RPMI8226 (cell line): ENCODE results near the gene NR1D2.
"Not testable (repeated sequence)": the region's sequence is repeated elsewhere in the genome, so short reads cannot be mapped to it uniquely, and the experiment has no call there.

Experiments
- DNase-seq: peaks from one replicate; pipeline ENCODE4 v3.0.0-alpha.2; 2015

Gene NR1D2

GRCh38 chr3:23944861-23945662, at the start of gene NR1D2:
Gene NR1D2 (plus strand): TSS chr3:23945286. CDS start chr3:23945579, 293 bp downstream.
- DNase-seq, result peak; percentile 92

- no peak for DNase-seq
These were observed 44.3 kb upstream of the NR1D2 start for GRCh38 chr3:23900744-23901143.

- no peak for DNase-seq
These were observed 40.5 kb upstream of the NR1D2 start for GRCh38 chr3:23904545-23904944.

GRCh38 chr3:23909341-23909740, 35.7 kb upstream of the NR1D2 start:
- DNase-seq, result no peak

GRCh38 chr3:23911397-23911796, 33.7 kb upstream of the NR1D2 start:
- DNase-seq, result no peak

GRCh38 chr3:23912335-23912734, 32.8 kb upstream of the NR1D2 start:
- DNase-seq, result not testable (repeated sequence)

GRCh38 chr3:23913182-23913581, 31.9 kb upstream of the NR1D2 start:
- no peak for DNase-seq

- DNase-seq, result no peak
These were observed 31.0 kb upstream of the NR1D2 start for GRCh38 chr3:23913873-23914743.

- DNase-seq, result no peak
These were observed 29.5 kb upstream of the NR1D2 start for GRCh38 chr3:23915537-23916108.

GRCh38 chr3:23916152-23916885, 28.8 kb upstream of the NR1D2 start:
- DNase-seq, result no peak

GRCh38 chr3:23916886-23917678, 28.0 kb upstream of the NR1D2 start, which contains the start of the genes NKIRAS1 and RPL15:
Gene NKIRAS1 (minus strand): TSS chr3:23916990. CDS start chr3:23910904, 6,086 bp downstream.
Gene RPL15 (plus strand): TSS chr3:23917132. CDS start chr3:23917860, 728 bp downstream.
- DNase-seq, result peak; percentile 98

GRCh38 chr3:23917679-23918303, 27.3 kb upstream of the NR1D2 start:
- DNase-seq, result not testable (repeated sequence)

- DNase-seq, result not testable (repeated sequence)
These were observed 26.8 kb upstream of the NR1D2 start for GRCh38 chr3:23918331-23918730.

- no peak for DNase-seq
These were observed 25.5 kb upstream of the NR1D2 start for GRCh38 chr3:23919628-23920027.

- DNase-seq, result no peak
These were observed 24.9 kb upstream of the NR1D2 start for GRCh38 chr3:23920151-23920655.

- DNase-seq, result no peak
These were observed 24.0 kb upstream of the NR1D2 start for GRCh38 chr3:23921052-23921511.

GRCh38 chr3:23923786-23924185, 21.3 kb upstream of the NR1D2 start:
- DNase-seq, result no peak

GRCh38 chr3:23926246-23926645, 18.8 kb upstream of the NR1D2 start:
- no peak for DNase-seq

GRCh38 chr3:23926736-23927135, 18.4 kb upstream of the NR1D2 start:
- DNase-seq, result no peak

- no peak for DNase-seq
These were observed 16.6 kb upstream of the NR1D2 start for GRCh38 chr3:23928524-23928923.

GRCh38 chr3:23931597-23931996, 13.5 kb upstream of the NR1D2 start:
- DNase-seq, result no peak
